Stimulated activated CD4-positive, alpha-beta T cell treated with anti-CD3 and anti-CD28 coated beads, Interleukin-1b, Interleukin-23, amount 100 ng/mL, for 24 hours (primary cell): ENCODE measurements around the gene PDK1.

Experiments used
- DNase-seq, 4 experiments: peaks; one replicate each; pipeline ENCODE4 v3.0.0-alpha.2; 2020; ENCODE audit warnings: low read depth in 4 of 4, low spot score in 1 of 4

Gene PDK1

DNA sequence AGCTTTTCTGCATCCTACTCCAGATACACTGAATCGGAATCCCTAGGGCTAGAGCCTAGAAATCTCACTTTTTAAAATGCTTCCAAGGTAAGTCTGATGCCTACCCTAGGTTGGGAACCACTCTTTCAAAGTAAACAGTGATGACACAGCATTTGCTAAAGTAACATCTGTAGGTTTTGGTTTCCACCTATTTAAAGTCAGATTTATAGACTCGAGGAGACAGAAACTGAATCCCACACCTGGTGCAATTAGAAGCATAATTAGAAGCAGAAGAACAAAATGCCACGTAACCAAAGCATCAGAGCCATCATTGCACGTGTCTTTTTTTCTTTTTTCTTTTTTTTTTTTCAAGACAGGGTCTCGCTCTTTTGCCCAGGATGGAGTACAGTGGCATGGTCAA, 40.9 kb downstream of the PDK1 start:
- DNase-seq, result no peak

DNA sequence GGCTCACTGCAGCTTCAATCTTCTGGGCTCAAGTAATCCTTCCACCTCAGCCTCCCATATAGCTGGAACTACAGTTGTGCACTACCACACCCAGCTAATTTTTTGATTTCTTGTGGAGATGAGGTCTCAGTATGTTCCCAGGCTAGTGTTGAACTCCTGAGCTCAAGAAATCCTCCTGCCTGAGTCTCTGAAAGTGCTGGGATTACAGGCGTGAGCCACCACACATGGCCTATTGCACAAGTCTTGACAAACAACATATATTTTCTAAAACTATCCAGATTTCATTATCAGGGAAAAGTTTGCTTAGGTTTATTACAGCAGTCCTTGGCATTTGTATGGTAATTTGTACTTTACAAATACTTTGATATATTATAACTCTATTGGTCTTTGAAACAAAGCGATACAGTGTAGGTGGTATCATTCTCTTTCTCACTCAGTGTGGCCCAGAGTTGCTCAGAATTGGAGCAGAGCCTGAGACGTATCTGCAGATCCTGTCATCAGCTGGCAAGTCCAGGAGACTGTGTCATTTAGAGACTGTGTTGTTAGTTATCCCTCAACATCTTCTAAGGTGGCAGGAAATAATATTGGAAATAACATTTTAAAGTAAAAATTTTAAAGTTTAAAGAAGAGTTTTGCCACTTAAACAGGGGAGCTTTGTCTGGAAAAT, 41.4 kb downstream of the PDK1 start:
- DNase-seq, result no peak

DNA sequence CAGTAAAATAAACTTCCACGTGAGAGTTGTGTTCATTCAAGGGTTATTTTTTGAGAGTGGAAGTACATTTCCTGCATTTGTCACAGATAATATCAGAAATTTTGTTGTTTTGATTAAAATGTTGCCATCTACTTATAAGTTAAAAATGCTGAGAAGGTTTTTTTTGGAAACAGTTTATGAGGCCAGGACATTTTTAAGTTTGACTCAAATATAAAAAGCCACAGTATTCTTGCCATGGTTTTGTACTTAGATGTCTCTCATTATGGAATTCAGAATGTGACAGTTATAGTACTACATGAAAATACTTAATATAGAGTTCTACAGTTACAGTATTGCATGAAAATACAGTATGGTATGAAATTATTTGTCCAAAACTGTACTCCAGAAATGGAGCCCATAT, 44.1 kb downstream of the PDK1 start:
- DNase-seq, result no peak

GRCh38 chr2:172600557-172601008, 44.7 kb downstream of the PDK1 start:
- no peak for DNase-seq

DNA sequence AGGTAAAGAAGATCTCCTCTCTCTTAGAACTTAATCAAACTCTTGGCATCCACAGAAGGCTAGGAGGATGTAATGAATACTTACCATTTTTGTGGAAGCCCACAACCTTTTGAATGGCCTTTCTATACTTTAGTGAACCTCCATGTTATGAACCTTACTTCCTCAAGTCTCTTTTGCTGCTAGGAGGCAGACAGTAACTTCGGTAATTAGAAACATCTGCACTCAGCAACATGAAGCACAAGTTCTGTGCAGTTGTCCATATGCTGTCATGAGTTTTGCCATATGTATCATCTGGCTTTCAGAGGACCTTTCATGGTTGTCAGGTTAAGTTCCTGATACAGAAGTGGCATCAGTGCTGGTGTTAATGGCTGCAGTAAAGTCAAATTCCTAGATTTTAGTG, 50.4 kb downstream of the PDK1 start:
- DNase-seq, result no peak

- no peak for DNase-seq
Observed at GRCh38 chr2:172607379-172607928, 51.6 kb downstream of the PDK1 start.

GRCh38 chr2:172609488-172609887, 53.6 kb downstream of the PDK1 start:
- no peak for DNase-seq

- DNase-seq, result no peak
Observed at GRCh38 chr2:172612051-172612450, 56.2 kb downstream of the PDK1 start.

- no peak for DNase-seq
Observed at GRCh38 chr2:172613040-172613439, 57.1 kb downstream of the PDK1 start.

DNA sequence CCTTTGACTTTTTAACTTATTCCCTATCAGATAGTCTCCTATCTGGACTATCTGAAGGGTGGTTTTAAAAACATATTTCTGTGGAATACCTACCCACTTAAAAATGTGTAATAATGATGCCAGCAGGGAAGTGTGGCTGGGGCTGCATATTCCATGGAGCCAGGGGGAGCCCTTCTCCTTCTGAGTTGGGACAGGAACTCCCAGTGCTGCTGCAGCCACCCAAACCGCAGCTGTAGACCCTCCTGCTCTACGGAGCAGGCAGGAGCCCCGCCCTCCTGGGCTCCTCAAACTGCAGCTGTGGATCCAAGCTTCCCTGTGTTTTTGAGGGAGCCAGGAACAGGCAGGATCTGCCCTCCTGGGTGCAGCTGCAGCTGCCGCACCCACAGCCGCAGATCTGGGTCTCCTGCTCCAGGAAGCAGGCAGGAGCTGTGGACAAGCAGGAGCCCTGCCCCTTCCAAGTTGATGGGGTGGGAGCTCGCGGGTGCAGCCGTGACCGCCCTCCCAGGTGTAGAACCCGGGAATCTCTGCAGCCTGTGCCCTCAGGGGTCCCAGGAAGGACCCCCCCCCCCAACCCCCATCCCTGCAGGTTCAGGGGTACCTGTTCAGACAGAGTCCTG, 57.8 kb downstream of the PDK1 start:
- DNase-seq, result no peak

DNA sequence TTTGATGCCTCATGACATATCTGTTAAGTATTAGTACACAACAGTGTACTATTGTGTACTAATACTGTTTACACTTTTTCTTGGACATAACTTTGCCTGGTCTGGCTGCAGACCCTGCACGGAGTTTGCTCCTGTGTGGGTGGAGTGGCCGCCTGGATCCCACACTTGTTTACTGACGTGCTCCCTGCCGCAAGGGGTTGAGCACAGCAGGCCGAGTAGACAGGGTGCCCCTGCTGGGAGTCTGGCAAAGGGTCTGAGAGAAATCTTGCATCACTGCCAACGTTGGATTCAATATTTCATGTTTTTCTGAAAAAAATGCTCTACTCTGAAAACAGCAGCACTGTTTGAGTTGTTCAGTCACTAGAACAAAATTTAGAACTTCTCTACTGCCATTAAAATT, 59.0 kb downstream of the PDK1 start:
- no peak for DNase-seq

GRCh38 chr2:172615727-172616261, 59.9 kb downstream of the PDK1 start:
- DNase-seq, result no peak

DNA sequence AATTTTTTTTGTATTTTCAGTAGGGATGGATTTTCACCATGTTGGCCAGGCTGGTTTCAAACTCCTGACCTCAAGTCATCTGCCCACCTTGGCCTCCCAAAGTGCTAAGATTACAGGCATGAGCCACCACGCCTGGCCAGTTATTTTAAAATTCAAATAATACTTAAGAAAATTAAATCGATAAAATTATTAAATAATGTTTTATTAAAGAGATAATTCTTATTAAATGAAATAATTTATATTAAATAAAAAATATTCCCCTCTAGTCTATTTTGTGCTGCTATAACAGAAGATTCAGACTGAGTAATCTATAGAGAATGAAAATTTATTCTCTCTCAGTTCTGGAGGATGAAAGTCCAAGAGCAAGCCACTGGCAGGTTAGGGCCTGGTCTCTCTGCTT, 61.2 kb downstream of the PDK1 start:
- no peak for DNase-seq

GRCh38 chr2:172623249-172623965, 67.5 kb downstream of the PDK1 start:
- no peak for DNase-seq

- DNase-seq, result no peak
Observed at GRCh38 chr2:172624996-172625395, 69.1 kb downstream of the PDK1 start.

DNA sequence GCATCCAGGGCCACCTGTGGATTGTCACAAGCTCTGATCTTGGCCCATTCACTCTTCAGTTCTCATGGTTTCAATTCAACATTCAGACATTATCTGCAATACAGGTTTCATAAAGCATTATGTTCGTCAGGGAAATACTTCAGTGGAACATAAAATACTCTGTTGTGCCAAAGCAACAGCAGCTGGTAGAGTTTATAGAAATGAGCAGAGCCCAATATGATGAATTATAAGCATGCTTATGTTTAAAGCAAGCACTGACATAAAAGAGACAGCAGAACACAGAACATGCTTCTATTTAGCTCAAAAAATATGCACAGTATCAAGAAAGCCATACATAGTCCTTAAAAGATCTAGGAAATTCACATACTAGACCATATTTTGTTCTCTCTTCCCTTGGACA, 71.3 kb downstream of the PDK1 start:
- no peak for DNase-seq

GRCh38 chr2:172628085-172628484, 72.2 kb downstream of the PDK1 start:
- DNase-seq, result no peak

DNA sequence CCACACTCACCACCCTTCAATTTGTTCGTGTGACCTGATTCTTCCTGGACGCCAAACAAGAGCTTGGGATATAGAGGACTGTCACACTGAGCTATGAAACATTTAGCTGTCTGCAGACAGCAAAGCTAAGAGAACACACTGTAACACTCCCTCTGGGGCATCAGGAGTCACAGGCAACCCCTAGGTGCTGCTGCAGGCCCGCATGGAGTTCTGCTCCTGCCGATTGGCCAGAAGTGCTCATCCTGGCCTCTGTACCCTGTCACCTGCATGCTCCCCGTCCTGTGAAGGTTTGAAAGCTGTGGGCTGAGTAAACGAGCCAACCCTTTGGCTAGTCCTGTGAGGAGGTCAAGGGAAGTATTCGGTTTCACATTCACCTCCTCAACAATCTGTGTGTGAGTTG, 73.7 kb downstream of the PDK1 start:
- no peak for DNase-seq

DNA sequence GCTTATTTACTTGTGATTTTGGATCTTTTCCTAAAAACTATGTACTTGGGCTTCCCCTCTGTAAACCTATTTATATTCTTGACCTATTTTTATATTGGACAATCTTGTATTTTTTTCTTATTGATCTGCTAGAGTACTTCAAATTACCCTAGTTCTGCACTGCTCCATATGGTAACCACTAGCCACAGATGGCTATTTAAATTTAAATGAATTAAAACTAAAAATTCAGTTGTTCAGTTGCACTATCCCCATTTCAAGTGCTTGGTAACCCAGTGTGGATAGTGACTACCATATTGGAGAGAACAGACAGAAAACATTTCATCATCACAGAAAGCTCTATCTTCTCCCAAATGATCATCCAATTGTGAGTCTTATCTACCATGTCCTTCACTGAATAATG, 74.3 kb downstream of the PDK1 start:
- DNase-seq, result no peak

DNA sequence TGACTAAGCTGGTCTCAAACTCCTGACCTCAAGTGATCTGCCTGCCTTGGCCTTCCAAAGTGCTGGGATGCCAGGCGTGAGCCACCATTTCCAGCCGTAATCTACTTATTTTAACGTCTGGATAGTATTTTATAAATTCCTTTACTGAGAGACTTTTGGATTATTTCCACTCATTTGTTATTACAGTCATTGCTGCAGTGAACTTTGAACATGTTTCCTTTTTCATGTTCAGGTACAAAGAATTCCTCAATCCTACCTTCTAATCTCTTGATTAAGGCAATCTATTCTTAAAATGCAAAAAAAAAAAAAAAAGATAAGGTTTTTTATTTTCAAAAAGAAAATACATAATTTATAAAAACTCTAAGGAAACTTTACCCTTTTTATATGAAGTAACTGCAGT, 78.6 kb downstream of the PDK1 start:
- DNase-seq, result no peak

DNA sequence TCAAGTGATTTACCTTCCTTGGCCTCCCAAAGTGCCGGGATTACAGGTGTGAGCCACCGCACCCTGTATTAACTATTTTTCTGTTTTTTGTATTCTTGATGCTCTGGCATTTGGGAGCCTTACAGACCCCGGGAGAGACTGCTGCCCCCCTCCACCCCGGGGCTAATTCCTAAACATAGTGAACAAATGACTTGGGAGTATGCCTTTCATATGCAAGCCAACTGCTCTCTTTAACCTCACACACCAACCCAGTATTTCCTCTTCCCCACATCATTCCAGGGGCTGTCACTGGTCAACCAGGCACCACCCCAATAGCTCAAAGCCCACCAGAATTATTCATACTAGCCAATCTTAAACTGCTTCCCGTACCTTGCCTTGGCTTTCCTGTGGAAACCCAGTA, 79.7 kb downstream of the PDK1 start:
- no peak for DNase-seq

DNA sequence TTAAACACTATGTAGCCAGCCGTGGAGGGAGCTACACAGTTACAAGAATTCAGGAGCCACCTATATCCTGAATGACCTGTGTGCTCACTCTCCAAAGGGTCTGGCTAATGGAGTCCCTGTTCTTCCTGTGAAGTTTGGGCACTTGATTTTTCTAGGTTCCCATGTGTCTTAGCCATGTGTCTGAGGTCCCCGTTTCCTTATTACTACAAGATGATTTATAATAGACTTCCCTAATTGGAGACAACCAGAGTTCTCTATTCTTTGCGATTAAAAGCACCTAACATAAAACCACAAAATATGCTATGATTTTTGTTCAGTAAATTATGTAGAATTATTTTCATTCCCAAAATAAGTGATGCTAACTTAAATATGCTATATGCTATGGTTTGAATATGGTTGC, 83.4 kb downstream of the PDK1 start:
- no peak for DNase-seq
